ENCODE data around the gene TBCE. TPM values are rescaled to one million over a fixed set of nuclear protein-coding genes. Genes with fewer than 3 reads are reported as not detected.
"Not testable (repeated sequence)": the region's sequence is repeated elsewhere in the genome, so short reads cannot be mapped to it uniquely, and the experiment has no call there.

Gene TBCE
- polyA plus RNA-seq, 1 experiment, result 16.0 TPM

GRCh38 chr1:235343726-235344125, 23.5 kb upstream of the TBCE start:
- CTCF ChIA-PET, result no interaction called here
- TF ChIP-seq CTCF (IDR thresholded peaks at IDR 0.05; ENCODE audit: insufficient read depth, low read depth, low read length), result no peak
- no peaks in the 10 kb centered on the region for H3K27me3 ChIP-seq (ENCODE audit: control insufficient read depth, insufficient read depth, low read length)

GRCh38 chr1:235351441-235351840, 15.8 kb upstream of the TBCE start:
- no peaks in the 10 kb centered on the region for H3K27me3 ChIP-seq (ENCODE audit: control insufficient read depth, insufficient read depth, low read length)
- ChIA-PET CTCF (interaction anchor here (0.8 kb wide), 1 partner anchor 20 kb away, joined by 3 read pairs; no protein-coding TSS in a partner anchor), POLR2A (no interaction called here)
- no peaks in the 10 kb centered on the region for H3K36me3 ChIP-seq (ENCODE audit: control insufficient read depth, insufficient read depth, low read length)
- H3K4me3 ChIP-seq (ENCODE audit: low read depth, low read length), result no peak overlapping the region
- TF ChIP-seq CTCF (IDR thresholded peaks at IDR 0.05; ENCODE audit: insufficient read depth, low read depth, low read length), result no peak
- DNase-seq (ENCODE audit: low read depth), result no peak

More at GRCh38 chr1:235343726-235344125, 23.5 kb upstream of the TBCE start:
- H3K36me3 ChIP-seq (ENCODE audit: control insufficient read depth, insufficient read depth, low read length), result no peaks in the 10 kb centered on the region
- H3K4me3 ChIP-seq (ENCODE audit: low read depth, low read length), result no peak overlapping the region
- no peak for DNase-seq (ENCODE audit: low read depth)
- POLR2A ChIA-PET, result interaction anchor here (0.7 kb wide), 1 partner anchor 68 kb away, joined by 3 read pairs; no protein-coding TSS in a partner anchor

GRCh38 chr1:235351898-235352297, 15.3 kb upstream of the TBCE start:
- Histone ChIP-seq H3K36me3 (ENCODE audit: control insufficient read depth, insufficient read depth, low read length) (no peaks in the 10 kb centered on the region), H3K4me3 (ENCODE audit: low read depth, low read length) (no peak overlapping the region), H3K27me3 (ENCODE audit: control insufficient read depth, insufficient read depth, low read length) (no peaks in the 10 kb centered on the region)
- DNase-seq (ENCODE audit: low read depth), result no peak
- TF ChIP-seq CTCF (IDR thresholded peaks at IDR 0.05; ENCODE audit: insufficient read depth, low read depth, low read length), result no peak
- ChIA-PET POLR2A (no interaction called here), CTCF (interaction anchor here (0.8 kb wide), 1 partner anchor 20 kb away, joined by 3 read pairs; no protein-coding TSS in a partner anchor)

GRCh38 chr1:235357485-235358373, 9.5 kb upstream of the TBCE start:
- POLR2A ChIA-PET, result interaction anchor here (0.6 kb wide), 1 partner anchor 30 kb away, joined by 12 read pairs; the partner anchor contains the start of gene ARID4B
- Histone ChIP-seq H3K27me3 (ENCODE audit: control insufficient read depth, insufficient read depth, low read length) (no peaks in the 10 kb centered on the region), H3K4me3 (ENCODE audit: low read depth, low read length) (no peak overlapping the region), H3K36me3 (ENCODE audit: control insufficient read depth, insufficient read depth, low read length) (no peaks in the 10 kb centered on the region)
- CTCF ChIA-PET, result interaction anchor here (0.6 to 1.6 kb wide), 3 partner anchors 28 to 99 kb away, joined by 3 to 6 read pairs (median 5); no protein-coding TSS in a partner anchor
- TF ChIP-seq CTCF (IDR thresholded peaks at IDR 0.05; ENCODE audit: insufficient read depth, low read depth, low read length), result no peak
- no peak for DNase-seq (ENCODE audit: low read depth)

GRCh38 chr1:235358899-235359298, 8.3 kb upstream of the TBCE start:
- Histone ChIP-seq H3K27me3 (ENCODE audit: control insufficient read depth, insufficient read depth, low read length) (no peaks in the 10 kb centered on the region), H3K4me3 (ENCODE audit: low read depth, low read length) (no peak overlapping the region), H3K36me3 (ENCODE audit: control insufficient read depth, insufficient read depth, low read length) (no peaks in the 10 kb centered on the region)
- DNase-seq (ENCODE audit: low read depth), result no peak
- CTCF ChIA-PET, result interaction anchor here (0.6 to 1.6 kb wide), 2 partner anchors 29 to 86 kb away, joined by 3 to 5 read pairs; no protein-coding TSS in a partner anchor
- POLR2A ChIA-PET, result no interaction called here
- no peak for TF ChIP-seq CTCF (IDR thresholded peaks at IDR 0.05; ENCODE audit: insufficient read depth, low read depth, low read length)

- H3K36me3 ChIP-seq (ENCODE audit: control insufficient read depth, insufficient read depth, low read length); H3K4me3 ChIP-seq (ENCODE audit: low read depth, low read length); DNase-seq (ENCODE audit: low read depth); H3K27me3 ChIP-seq (ENCODE audit: control insufficient read depth, insufficient read depth, low read length): not testable (repeated sequence)
- ChIA-PET POLR2A (interaction anchor here (0.6 kb wide), 1 partner anchor 47 kb away, joined by 3 read pairs; no protein-coding TSS in a partner anchor), CTCF (interaction anchor here (0.6 kb wide), 1 partner anchor 751 kb away, joined by 3 read pairs; no protein-coding TSS in a partner anchor)
Measured at GRCh38 chr1:235364189-235364588, 3.0 kb upstream of the TBCE start.

Measured in BJ (cell line).